PC-3 (cell line): ENCODE data around the gene AGBL3. TPM values are rescaled to one million over a fixed set of nuclear protein-coding genes. Genes with fewer than 3 reads are reported as not detected.

Experiments used
- ATAC-seq: fragments of 200-7000 bp; cut with Tn5 transposase; 2 replicates; pipeline ENCODE4 v1.9.1; 2020; ENCODE audit warnings: mild to moderate bottlenecking, moderate library complexity
- BruUV-seq: library from RNA; stranded (reverse); fragments of 400-500 nt; replicated peaks from 2 replicates; lab custom pipeline; 2021; lab: Mats Ljungman, UMichigan
- CTCF ChIA-PET: fragments of 300-600 bp; sonication (Branson Sonifier 250); formaldehyde crosslinking; loops from one replicate; lab custom pipeline; 2022; ENCODE audit warnings: antibody characterized with exemption; lab: Charles Lee
- POLR2A ChIA-PET: fragments of 300-600 bp; sonication (Branson Sonifier 250); formaldehyde crosslinking; loops from one replicate; lab custom pipeline; 2022; ENCODE audit warnings: antibody characterized with exemption; ENCODE audit not compliant: unreplicated experiment; lab: Charles Lee
- DNase-seq: peaks from one replicate; pipeline ENCODE4 v3.0.0-alpha.2; 2015
- H2AFZ ChIP-seq: fragments of 300-600 bp; sonication (generic); 2 replicates; pipeline ENCODE4 v1.6.0; 2016; ENCODE audit warnings: antibody characterized with exemption, low read length
- H3F3A ChIP-seq: fragments of 300-600 bp; sonication (generic); one replicate; pipeline ENCODE4 v1.6.0; 2017; ENCODE audit warnings: antibody characterized with exemption, low read length, control low read depth, mild to moderate bottlenecking; ENCODE audit not compliant: unreplicated experiment
- H3K27ac ChIP-seq: fragments of 300-600 bp; sonication (generic); 2 replicates; pipeline ENCODE4 v1.5.1; 2016; ENCODE audit warnings: mild to moderate bottlenecking, low read length
- H3K27me3 ChIP-seq: fragments of 300-600 bp; sonication (generic); 2 replicates; pipeline ENCODE4 v1.6.1; 2016; ENCODE audit warnings: low read length, mixed read lengths
- H3K36me3 ChIP-seq: fragments of 300-600 bp; sonication (generic); 2 replicates; pipeline ENCODE4 v1.6.1; 2016; ENCODE audit warnings: low read depth, mixed run types, low read length, mixed read lengths
- H3K4me1 ChIP-seq: fragments of 300-600 bp; sonication (generic); 2 replicates; pipeline ENCODE4 v1.5.1; 2016; ENCODE audit warnings: low read length; ENCODE audit not compliant: insufficient read depth
- H3K4me2 ChIP-seq: fragments of 300-600 bp; sonication (generic); 2 replicates; pipeline ENCODE4 v1.6.0; 2016; ENCODE audit warnings: low read length
- H3K4me3 ChIP-seq: fragments of 300-600 bp; sonication (generic); 2 replicates; pipeline ENCODE4 v1.5.1; 2016; ENCODE audit warnings: mild to moderate bottlenecking, low read length, mixed read lengths
- H3K79me2 ChIP-seq: fragments of 300-600 bp; sonication (generic); 2 replicates; pipeline ENCODE4 v1.6.1; 2017; ENCODE audit warnings: low read length, mixed read lengths
- H3K9ac ChIP-seq: fragments of 300-600 bp; sonication (generic); 2 replicates; pipeline ENCODE4 v1.6.0; 2016; ENCODE audit warnings: mild to moderate bottlenecking, low read length
- H3K9me2 ChIP-seq: fragments of 300-600 bp; sonication (generic); replicated peaks from 2 replicates; pipeline ENCODE4 v1.6.1; 2016; ENCODE audit warnings: mixed run types, low read length, mixed read lengths
- H3K9me3 ChIP-seq: fragments of 300-600 bp; sonication (generic); 2 replicates; pipeline ENCODE4 v1.6.1; 2016; ENCODE audit warnings: low read length, mixed read lengths
- H4K20me1 ChIP-seq: fragments of 300-600 bp; sonication (generic); 2 replicates; pipeline ENCODE4 v1.6.1; 2016; ENCODE audit warnings: low read length, mixed read lengths
- EZH2 ChIP-seq: fragments of 300-600 bp; sonication (generic); IDR thresholded peaks from one replicate; pipeline ENCODE4 v1.6.1; 2017; ENCODE audit warnings: antibody characterized with exemption, mild to moderate bottlenecking, low read length; ENCODE audit not compliant: unreplicated experiment
- EZH2phosphoT487 ChIP-seq: fragments of 300-600 bp; sonication (generic); IDR thresholded peaks from 2 replicates; pipeline ENCODE4 v1.6.1; 2018; ENCODE audit warnings: mild to moderate bottlenecking, antibody characterized with exemption, low read length, borderline replicate concordance
- intact Hi-C: fragments of 100-400 bp; cut with micrococcal nuclease; formaldehyde crosslinking; loops from 2 replicates; pipeline ENCODE4 v1.9.0; 2023
- total RNA-seq: library from RNA; depleted of rRNA; stranded (reverse); fragments of >200 nt; gene quantifications from 2 replicates; pipeline ENCODE4 v1.2.3, GENCODE V29; 2014
- TF ChIP-seq, protein P1 (sequence below): fragments of 300-600 bp; sonication (generic); conservative IDR thresholded peaks from 2 replicates; pipeline ENCODE4 v1.5.1; 2017; ENCODE audit warnings: antibody characterized with exemption, low read depth, mild to moderate bottlenecking, low read length

The AGBL3 gene
- total RNA-seq, 1 experiment from 2014 or later, result 2.5 TPM

DNA sequence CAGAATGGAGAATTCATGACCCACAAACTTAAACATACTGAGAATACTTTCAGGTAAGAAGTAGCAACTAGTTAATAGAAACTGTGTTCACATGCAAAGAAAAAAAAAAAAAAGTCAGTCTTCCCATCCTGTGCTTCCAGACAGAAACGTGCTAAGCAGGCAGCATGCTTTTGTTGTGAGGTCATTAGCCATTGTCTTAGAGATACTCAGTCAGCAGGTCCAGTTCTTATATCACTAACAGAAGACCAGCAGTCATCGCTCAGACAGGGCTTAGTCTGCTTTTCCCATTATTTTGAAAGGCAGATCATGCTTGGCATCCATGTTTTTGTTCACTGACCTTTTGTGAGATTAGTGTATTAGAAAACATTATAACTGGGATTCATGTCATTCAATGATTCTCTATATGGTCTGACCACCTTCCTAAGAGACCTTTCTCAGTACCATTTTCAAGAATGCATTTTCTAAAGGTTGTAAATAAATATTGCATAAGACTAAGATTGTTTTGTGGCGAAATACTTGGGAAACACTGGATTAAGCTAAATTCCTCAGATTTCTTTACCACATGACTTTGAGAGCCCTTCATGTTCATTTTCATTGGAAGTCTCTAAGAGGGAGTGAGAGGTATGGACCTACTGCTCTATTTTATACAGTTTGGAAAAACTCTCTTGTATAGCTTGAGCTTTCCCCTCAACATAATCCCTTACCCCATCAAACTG, 45.0 kb upstream of the AGBL3 start:
- no peak for ATAC-seq
- CTCF ChIA-PET, result no interaction called here
- H3K4me2 ChIP-seq, result no peak overlapping the region
- no peaks in the 10 kb centered on the region for H3K79me2 ChIP-seq
- no peak overlapping the region for H3K27ac ChIP-seq
- H3K9me2 ChIP-seq, result no peaks in the 10 kb centered on the region
- H3K4me3 ChIP-seq, result no peak overlapping the region
- peaks cover 6% of the 10 kb centered on the region for H3K4me1 ChIP-seq
- no TSS peak for BruUV-seq
- no peak overlapping the region for H2AFZ ChIP-seq
- no peaks in the 10 kb centered on the region for H3F3A ChIP-seq
- H3K36me3 ChIP-seq, result no peaks in the 10 kb centered on the region
- no peaks in the 10 kb centered on the region for H4K20me1 ChIP-seq
- POLR2A ChIA-PET, result no interaction called here
- peak; percentile 29 for DNase-seq
- intact Hi-C loops, result loop anchor here (5.0 kb wide), 1 partner anchor 164 kb away; the partner anchor contains the start of gene CALD1
- no peaks in the 10 kb centered on the region for H3K27me3 ChIP-seq
- TF ChIP-seq EZH2 (no peak), EZH2phosphoT487 (no peak)
- TF ChIP-seq, protein P1, sequence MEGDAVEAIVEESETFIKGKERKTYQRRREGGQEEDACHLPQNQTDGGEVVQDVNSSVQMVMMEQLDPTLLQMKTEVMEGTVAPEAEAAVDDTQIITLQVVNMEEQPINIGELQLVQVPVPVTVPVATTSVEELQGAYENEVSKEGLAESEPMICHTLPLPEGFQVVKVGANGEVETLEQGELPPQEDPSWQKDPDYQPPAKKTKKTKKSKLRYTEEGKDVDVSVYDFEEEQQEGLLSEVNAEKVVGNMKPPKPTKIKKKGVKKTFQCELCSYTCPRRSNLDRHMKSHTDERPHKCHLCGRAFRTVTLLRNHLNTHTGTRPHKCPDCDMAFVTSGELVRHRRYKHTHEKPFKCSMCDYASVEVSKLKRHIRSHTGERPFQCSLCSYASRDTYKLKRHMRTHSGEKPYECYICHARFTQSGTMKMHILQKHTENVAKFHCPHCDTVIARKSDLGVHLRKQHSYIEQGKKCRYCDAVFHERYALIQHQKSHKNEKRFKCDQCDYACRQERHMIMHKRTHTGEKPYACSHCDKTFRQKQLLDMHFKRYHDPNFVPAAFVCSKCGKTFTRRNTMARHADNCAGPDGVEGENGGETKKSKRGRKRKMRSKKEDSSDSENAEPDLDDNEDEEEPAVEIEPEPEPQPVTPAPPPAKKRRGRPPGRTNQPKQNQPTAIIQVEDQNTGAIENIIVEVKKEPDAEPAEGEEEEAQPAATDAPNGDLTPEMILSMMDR, result no peak
- H3K9ac ChIP-seq, result no peak overlapping the region
- no peaks in the 10 kb centered on the region for H3K9me3 ChIP-seq

DNA sequence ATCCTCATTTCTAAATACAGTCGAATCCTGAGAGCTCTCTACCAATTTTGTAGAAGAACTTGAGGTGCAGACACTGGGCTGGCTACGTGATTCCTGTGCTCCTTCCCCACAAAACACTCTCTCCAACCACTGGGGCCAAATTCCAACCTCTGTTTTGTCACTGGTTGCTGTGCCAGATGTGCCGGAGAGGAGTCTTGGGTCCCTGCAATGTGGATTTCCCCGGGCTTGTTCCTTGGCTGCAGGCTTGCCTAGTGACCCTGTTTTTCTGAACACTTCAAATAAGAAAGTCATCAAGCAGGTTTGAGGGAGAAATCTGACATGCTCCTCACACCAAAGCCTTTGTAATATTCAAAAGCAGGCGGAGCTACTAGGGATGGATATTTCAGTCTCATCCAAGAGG, 44.4 kb upstream of the AGBL3 start:
- Histone ChIP-seq H3K27ac (no peak overlapping the region), H3K4me1 (no peaks in the 10 kb centered on the region), H3K4me2 (no peak overlapping the region), H3K27me3 (no peaks in the 10 kb centered on the region), H3K36me3 (no peaks in the 10 kb centered on the region), H3K9me3 (no peaks in the 10 kb centered on the region), H3K9ac (no peak overlapping the region), H3K4me3 (no peak overlapping the region), H3K79me2 (no peaks in the 10 kb centered on the region), H2AFZ (no peak overlapping the region), H3K9me2 (no peaks in the 10 kb centered on the region), H4K20me1 (no peaks in the 10 kb centered on the region), H3F3A (no peaks in the 10 kb centered on the region)
- POLR2A ChIA-PET, result no interaction called here
- CTCF ChIA-PET, result no interaction called here
- TF ChIP-seq EZH2phosphoT487 (no peak), EZH2 (no peak)
- TF ChIP-seq, protein P1, result no peak
- intact Hi-C loops, result loop anchor here (5.0 kb wide), 1 partner anchor 165 kb away; the partner anchor contains the start of gene CALD1
- DNase-seq (no peak), ATAC-seq (no peak)
- no TSS peak for BruUV-seq
